DMS53 (cell line): ENCODE data around the gene IPO4.

Experiments used
- DNase-seq: peaks from one replicate; lab custom pipeline; 2025; lab: John Stamatoyannopoulos, UW

IPO4 gene

DNA sequence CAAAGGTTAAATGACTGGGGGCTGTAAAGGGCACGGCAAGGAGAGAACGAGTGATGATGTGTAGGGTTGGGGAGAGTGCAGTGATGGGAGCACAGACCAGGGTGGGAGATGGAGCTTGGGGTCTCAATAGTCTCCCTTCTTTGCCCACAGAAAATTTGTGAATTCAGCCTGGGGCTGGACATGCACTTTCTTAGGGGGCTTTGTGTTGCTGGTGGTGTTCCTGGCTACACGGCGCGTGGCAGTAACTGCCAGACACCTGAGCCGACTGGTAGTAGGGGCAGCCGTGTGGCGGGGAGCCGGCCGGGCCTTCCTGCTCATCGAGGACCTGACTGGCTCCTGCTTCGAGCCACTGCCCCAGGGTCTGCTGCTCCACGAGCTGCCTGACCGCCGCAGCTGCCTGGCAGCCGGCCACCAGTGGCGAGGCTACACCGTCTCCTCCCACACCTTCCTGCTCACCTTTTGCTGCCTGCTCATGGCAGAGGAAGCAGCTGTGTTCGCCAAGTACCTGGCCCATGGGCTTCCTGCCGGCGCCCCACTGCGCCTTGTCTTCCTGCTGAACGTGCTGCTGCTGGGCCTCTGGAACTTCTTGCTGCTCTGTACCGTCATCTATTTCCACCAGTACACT is 56.4 kb downstream of the IPO4 start:
- DNase-seq: peak; percentile 84

GRCh38 chr14:24131549-24131966 is 57.1 kb downstream of the IPO4 start:
- DNase-seq: no peak

DNA sequence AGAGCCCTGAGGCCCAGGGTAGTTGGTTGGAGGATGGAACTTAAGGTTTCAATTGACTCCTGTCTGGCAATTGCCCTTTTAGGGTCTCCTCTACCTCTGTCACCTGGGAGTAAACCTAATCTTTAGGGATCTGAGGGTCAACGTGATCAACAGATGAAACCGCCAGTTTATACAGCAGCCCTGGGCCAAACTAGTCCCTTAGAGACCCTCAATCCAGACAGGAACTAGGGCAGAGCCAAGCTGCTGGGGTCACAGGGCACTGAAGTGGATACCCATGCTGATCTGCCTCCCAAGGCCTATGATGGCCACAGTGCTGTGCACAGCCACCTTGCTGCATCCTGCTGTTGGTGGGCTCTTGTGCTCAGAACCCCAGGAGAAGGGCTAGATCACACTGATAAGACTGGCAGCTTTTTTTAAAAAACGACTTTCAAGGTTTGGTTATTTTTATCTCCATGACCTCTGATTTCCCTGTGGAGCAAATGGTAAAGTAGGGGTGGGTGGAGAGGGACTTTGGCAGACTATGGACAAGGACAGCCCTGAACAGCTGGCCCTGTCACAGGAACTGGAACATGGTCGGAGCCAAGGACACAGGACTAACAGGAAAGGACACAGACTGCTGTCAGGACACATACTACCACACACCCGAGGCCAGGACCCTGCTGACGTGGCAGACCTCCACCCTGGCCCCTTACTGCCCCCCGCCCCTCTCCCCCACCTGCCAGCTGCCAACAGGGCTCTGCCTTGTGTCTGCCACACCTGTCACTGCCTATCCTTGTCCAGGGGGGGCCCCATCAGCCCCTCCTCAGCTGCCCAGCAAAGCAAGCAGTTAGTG is 57.7 kb downstream of the IPO4 start:
- DNase-seq: no peak

GRCh38 chr14:24130380-24130716 is 58.3 kb downstream of the IPO4 start, which contains the start of gene FITM1:
TSS of gene FITM1 (plus strand) at chr14:24130659. CDS start at chr14:24131564, 905 bp downstream.
- DNase-seq: no peak
